ENCODE results near the gene STRIT1. TPM values are rescaled to one million over a fixed set of nuclear protein-coding genes. Genes with fewer than 3 reads are reported as not detected.
A peak's percentile ranks its signal among the peaks of the same experiment; 100 is the strongest.

STRIT1 gene
- not detected in 2 replicates for total RNA-seq (2014; rRNA removed)
- not detected for polyA plus RNA-seq (2012)

DNA sequence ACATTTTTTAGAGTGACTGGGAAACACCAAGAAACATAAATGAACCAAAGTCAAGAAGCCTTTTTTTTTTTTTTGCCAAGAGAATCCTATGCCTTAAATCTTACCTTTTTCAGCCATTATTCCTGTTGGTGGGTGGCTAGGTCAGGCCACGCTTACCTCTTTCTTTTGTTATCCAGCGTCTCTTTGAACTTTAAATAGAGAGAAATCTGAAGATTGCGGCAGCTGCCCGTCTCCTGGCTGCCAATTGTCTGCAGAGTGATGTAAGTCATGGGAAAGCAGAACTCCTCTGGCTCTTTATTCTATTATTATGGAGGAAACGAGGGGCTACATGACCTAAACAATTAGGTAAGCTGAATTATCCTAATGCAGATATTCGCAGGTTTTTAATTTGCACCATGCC is at the start of gene STRIT1:
TSS of gene STRIT1 (minus strand) at position 168 of the 400 bp plus-strand sequence.
- DNase-seq (ENCODE audit: low read depth), result no peak

DNA sequence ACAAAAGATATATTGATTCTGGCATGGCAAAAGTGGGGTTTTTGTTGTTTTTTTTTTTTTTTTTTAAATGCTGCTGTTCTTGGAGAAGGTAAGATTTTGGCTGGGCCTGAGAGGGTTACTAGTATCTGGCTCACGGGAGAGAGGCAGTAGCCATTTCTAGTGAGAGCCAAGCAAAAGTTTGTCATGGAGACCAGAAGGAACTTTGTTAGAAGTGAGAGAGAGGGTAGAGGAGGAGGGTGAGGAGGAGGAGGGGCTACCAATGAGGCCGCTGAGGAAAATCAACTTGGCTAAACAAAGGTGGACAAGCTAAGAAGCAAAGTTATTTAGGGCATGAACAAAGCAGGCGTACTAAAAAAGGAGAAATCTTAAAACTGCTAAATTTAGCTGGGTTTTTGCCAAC is 48.9 kb upstream of the STRIT1 start:
- DNase-seq (ENCODE audit: low read depth), result no peak

DNA sequence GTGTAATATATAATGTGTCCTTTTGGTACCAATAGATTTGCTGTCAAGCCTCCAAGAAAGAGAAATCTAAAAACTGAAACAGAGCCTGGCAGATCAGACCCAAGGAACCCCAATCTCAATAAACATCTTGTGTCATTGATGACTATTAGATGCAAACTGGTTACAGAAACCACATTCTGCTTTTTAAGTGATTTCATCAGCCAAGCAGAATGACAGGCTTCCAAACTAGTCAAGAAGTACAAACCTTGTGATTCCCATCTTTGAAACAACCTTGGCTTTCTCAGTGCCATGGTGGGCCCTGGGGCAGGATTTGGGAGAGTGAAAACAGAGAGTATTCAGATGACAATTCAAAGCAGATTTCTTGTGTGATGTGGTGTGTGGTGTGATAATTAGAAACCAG is 45.6 kb upstream of the STRIT1 start:
- DNase-seq (ENCODE audit: low read depth), result no peak

DNA sequence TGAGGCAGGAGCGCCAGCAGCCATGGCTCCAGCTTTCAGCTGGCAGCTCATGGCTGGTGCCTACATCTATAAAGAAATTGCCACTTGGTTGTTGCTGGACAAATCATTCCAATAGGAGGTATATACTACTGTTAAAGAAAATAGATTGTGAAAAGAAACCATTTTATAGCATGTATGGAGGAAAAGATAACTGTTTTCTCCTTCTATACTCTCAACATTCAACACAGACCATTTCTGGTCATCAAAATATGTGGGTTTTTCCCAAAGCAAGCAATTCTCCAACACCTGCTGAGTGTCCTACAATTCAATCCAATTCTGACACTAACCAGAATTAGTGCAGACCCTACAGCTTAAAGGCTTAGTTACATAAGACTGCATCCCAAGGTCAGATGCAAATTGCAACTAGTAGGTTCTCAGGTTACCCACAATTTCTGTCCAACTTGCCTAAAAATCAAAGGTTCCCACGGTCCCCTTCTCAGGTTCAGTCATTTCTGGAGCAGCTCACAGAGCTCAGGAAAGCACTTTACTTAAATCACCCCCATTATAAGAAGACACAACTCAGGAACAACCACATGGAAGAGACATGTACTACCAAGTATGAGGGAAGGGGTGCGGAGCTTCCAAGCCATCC is 42.4 kb upstream of the STRIT1 start:
- no peak for DNase-seq (ENCODE audit: low read depth)

- DNase-seq (ENCODE audit: low read depth), result no peak
These were observed 41.6 kb upstream of the STRIT1 start for GRCh38 chr3:155334914-155335723.

GRCh38 chr3:155334215-155334913 is 40.9 kb upstream of the STRIT1 start:
- DNase-seq (ENCODE audit: low read depth), result no peak

- no peak for DNase-seq (ENCODE audit: low read depth)
These were observed 39.2 kb upstream of the STRIT1 start for GRCh38 chr3:155332716-155333115.

GRCh38 chr3:155331078-155331477 is 37.6 kb upstream of the STRIT1 start:
- DNase-seq (ENCODE audit: low read depth), result no peak

DNA sequence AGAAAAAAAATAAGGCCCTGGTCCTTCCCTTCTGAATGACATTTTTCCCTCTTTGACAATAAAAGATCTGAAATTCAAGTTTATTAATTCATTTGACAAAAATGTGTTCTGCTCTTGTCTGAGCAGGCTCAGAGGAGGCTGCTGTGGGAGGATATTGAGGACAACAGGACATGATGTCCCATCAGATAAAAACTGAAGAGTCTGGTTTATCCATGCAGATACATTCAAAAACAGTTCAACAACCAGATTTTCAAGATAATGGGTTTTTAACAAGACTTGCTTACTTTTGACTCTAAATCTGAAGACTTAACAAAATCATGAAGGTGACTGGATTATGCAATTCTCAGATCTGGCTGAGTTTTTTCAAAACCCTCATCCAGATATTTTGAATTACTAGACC is 36.9 kb upstream of the STRIT1 start:
- no peak for DNase-seq (ENCODE audit: low read depth)

GRCh38 chr3:155329513-155330048 is 36.1 kb upstream of the STRIT1 start:
- no peak for DNase-seq (ENCODE audit: low read depth)

- no peak for DNase-seq (ENCODE audit: low read depth)
These were observed 34.4 kb upstream of the STRIT1 start for GRCh38 chr3:155327871-155328270.

DNA sequence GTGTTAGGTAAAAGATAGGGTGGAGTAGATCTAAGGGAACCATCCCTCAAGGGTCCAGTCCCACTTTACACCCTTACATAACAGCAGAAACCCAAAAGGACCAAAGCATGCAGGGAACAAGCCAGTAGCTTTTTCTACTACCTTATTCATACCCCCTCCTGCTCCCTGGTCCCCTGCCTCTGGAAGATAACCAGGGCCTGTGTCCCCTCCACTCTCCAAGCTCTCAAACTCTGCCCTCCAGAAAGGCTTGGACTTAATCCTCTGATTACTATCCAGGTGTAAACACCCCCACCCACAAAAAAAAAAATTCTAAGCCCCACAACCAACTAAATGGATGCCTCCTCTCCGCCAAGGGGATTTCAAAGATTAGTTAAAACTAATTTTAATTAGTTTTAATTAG is 33.9 kb upstream of the STRIT1 start:
- DNase-seq (ENCODE audit: low read depth), result no peak

DNA sequence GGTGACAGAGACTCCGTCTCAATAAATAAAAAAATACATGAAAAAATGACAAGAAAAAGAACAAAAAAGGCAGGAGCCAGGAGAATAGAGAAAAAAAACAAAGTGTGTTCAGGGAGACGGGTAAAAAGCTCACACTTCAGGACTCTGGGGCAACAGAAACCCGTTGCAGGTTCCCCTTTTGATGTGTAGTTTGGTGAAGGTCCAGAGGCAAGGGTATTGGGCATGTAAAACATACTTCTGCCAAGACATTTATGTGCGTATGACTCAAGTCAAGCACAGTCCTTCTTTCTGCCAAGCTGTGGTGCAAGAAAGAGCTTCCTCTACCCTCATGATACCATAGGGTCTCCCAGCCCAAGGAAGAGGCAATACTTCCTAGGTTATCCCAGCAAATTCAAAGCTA is 33.4 kb upstream of the STRIT1 start:
- no peak for DNase-seq (ENCODE audit: low read depth)

DNA sequence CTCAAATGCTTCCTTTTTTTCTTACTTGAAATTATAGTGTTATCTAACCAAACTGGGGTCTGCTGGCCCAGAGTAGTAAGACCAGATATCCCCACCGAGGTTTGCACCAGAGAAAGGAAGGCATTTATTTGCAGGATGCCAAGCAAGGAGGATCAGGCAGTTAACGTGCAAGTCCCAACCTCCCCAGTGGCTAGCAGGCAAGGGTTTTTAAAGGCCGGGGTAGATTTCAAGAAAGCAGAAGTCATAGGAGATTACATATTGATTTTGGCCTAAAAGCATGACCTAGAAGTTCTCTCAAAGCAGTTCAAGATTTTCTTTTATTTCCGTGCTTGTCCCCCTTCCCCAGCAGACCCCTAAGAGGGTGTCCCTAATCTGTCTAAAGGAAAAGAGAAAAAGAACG is 32.8 kb upstream of the STRIT1 start:
- no peak for DNase-seq (ENCODE audit: low read depth)

- no peak for DNase-seq (ENCODE audit: low read depth)
These were observed 31.9 kb upstream of the STRIT1 start for GRCh38 chr3:155325263-155325835.

DNA sequence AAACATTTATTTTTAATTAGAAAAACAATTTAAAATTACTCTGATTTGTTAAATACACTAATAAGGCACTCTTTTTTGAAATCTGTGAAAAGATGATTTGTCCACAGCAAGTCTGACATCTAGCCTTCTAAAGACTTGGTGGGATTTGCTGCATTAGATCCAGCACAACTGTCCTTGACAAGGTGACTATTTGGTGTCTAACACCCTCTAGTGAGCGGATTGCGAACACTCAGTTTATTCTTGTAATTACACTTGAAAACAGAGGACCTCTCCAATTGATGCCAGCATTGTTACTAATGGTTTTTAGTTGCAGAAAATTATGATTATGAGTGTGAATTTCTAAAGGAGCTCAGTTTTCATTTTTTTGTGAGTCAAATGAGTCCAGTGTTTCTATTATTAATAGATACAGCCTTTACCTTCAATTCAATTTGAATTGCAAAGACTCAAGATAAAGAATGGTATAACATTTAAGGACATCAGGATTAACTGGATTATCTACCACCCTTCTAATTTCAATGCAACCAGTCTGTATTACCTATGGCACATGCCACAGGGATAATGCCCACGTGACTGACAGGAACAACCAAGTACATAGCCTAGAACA is 29.7 kb upstream of the STRIT1 start:
- peak; percentile 84 for DNase-seq (ENCODE audit: low read depth)

GRCh38 chr3:155321418-155321817 is 27.9 kb upstream of the STRIT1 start:
- DNase-seq (ENCODE audit: low read depth), result peak; percentile 14

- no peak for DNase-seq (ENCODE audit: low read depth)
These were observed 27.5 kb upstream of the STRIT1 start for GRCh38 chr3:155320934-155321333.

DNA sequence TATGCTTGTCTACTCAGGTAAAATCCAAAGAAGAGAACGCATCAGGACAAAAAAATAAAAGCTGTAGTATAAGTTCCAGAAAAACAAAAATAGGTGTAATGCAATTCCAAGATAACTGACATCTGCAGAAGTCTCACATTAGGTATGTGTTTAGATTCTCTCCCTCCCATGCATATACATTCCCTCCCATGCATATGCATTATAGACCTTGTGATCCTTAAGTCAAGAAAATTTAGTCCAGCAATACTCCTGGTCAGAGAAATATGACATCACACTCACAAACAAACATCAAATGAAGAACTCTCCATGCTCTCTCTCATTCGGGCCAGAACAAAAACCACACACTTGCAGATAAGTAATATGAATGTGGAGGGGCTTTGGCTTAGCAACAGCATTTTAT is 25.3 kb upstream of the STRIT1 start:
- no peak for DNase-seq (ENCODE audit: low read depth)

DNA sequence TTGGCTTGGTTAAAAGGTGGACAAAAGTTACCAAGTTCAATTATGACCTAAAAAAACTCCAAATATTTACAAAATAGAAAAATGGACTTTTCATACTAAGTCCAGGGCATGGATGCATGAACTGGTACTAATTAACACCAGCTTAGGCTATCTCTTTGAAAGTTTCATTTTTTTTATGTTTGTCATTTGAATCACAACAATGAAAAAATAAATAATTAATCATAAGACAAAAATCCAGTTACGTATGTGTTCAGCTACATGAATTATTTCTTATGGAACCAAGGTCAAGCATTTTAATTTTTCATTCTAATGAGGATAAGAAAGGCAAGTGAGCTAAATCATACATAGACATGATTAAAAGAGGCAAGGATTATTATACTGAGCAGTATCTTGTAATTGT is 23.7 kb upstream of the STRIT1 start:
- DNase-seq (ENCODE audit: low read depth), result no peak

DNA sequence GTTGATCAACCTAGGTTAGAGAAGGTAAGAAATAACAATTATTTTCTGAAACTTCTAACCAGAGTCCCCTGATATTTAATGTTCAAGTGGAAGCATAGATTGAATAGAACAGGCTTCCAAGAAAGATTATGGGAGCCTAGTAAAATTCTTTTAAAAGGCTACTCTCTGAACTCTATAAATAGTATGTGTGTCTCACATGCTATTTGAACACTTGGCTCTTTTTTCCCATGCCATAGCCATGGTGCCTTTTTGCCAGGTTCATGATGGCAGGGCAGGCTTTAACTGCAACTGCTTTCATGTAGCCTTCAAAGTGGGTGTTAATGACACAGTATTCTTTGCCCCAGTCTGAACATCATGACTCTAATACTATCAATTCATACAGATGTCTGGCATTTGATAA is 22.9 kb upstream of the STRIT1 start:
- DNase-seq (ENCODE audit: low read depth), result no peak

- no peak for DNase-seq (ENCODE audit: low read depth)
These were observed 20.4 kb upstream of the STRIT1 start for GRCh38 chr3:155313916-155314315.

Data from LHCN-M2 (cell line).